Panc1 (cell line): Measurements from ENCODE around the gene AS3MT.

Source experiments
- SIN3A ChIP-seq: IDR thresholded peaks from 2 replicates; pipeline ENCODE4 v1.6.1; 2012; ENCODE audit warnings: low read depth, mild to moderate bottlenecking, low read length, moderate library complexity, borderline replicate concordance; ENCODE audit not compliant: insufficient read depth
- TCF7L2 ChIP-seq: IDR thresholded peaks from 2 replicates; pipeline ENCODE4 v1.6.1; 2011; ENCODE audit warnings: mild to moderate bottlenecking, low read depth, low read length, inconsistent platforms
- TF ChIP-seq, protein P1 (sequence below): fragments of 450-650 bp; IDR thresholded peaks from 2 replicates; pipeline ENCODE4 v1.5.1; 2017; ENCODE audit warnings: mild to moderate bottlenecking

DNA sequence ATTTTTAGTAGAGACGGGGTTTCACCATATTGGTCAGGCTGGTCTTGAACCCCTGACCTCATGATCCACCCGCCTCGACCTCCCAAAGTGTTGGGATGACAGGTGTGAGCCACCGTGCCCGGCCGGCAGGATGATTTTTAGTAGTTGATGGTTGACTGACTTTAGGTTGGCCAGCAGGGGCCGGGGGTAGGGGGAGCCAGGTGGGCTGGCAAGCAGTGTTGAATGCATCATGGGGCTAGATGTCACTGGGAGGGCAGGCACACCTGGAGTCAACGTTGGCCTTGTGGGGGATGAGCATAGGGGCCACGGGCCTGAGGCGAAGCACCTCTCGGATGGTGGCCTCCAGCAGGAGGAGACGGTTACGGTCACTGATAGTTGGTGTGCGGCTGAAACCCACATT lies 37.0 kb upstream of the AS3MT start:
- TF ChIP-seq, protein P1, sequence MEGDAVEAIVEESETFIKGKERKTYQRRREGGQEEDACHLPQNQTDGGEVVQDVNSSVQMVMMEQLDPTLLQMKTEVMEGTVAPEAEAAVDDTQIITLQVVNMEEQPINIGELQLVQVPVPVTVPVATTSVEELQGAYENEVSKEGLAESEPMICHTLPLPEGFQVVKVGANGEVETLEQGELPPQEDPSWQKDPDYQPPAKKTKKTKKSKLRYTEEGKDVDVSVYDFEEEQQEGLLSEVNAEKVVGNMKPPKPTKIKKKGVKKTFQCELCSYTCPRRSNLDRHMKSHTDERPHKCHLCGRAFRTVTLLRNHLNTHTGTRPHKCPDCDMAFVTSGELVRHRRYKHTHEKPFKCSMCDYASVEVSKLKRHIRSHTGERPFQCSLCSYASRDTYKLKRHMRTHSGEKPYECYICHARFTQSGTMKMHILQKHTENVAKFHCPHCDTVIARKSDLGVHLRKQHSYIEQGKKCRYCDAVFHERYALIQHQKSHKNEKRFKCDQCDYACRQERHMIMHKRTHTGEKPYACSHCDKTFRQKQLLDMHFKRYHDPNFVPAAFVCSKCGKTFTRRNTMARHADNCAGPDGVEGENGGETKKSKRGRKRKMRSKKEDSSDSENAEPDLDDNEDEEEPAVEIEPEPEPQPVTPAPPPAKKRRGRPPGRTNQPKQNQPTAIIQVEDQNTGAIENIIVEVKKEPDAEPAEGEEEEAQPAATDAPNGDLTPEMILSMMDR, result no peak
- TF ChIP-seq TCF7L2 (no peak), SIN3A (no peak)
